GM18505 (cell line): Measurements from ENCODE around the gene MFF.

ENCODE experiments used
- ATAC-seq: cut with Tn5 transposase; IDR thresholded peaks from one replicate; pipeline ENCODE4 v1.9.1; 2021; ENCODE audit not compliant: unreplicated experiment
- POLR2A ChIP-seq: IDR thresholded peaks from 4 replicates; pipeline ENCODE4 v1.6.1; 2011; ENCODE audit warnings: borderline replicate concordance; ENCODE audit not compliant: insufficient read depth, insufficient read length; ENCODE audit errors: extremely low read depth

Gene MFF

DNA sequence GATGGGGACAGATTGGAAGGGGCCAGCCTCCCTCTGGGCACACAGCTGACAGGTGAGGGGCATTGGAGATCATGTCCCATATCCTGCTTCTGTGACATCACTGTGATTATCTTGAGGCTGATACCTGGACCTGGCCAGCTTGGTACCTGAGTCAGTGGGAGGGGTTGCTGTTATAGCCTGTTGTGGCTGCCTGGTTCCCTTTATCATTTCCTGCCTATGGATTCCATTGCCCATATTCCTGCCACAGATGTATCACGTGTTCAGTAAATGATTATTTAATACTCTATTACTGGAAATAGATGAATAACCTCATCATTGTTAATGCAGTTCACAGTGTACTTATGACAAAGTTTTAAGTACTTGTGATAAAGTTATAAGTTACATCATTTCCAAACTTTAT is 70.5 kb downstream of the MFF start:
- no peak for ATAC-seq
- TF ChIP-seq POLR2A: no peak

DNA sequence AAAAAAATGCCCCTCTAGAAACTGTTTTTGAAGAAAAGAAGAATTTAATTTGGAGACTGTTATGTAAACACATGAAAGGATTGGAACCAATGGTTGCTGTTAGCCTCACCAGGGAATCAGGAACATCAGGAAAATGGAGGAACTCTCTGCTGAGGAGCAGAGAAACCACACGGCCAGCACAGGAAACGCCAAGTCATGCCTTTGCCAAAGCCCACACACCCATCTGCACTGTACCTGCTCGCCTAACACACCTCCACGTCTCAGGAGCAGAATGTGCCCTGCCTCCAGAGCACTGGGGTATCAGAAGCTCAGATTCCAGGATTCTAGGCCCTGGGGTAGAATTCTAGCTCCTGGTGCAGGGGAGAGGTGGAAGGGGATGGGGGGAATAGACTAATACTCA is 72.5 kb downstream of the MFF start:
- TF ChIP-seq POLR2A: no peak
- no peak for ATAC-seq

DNA sequence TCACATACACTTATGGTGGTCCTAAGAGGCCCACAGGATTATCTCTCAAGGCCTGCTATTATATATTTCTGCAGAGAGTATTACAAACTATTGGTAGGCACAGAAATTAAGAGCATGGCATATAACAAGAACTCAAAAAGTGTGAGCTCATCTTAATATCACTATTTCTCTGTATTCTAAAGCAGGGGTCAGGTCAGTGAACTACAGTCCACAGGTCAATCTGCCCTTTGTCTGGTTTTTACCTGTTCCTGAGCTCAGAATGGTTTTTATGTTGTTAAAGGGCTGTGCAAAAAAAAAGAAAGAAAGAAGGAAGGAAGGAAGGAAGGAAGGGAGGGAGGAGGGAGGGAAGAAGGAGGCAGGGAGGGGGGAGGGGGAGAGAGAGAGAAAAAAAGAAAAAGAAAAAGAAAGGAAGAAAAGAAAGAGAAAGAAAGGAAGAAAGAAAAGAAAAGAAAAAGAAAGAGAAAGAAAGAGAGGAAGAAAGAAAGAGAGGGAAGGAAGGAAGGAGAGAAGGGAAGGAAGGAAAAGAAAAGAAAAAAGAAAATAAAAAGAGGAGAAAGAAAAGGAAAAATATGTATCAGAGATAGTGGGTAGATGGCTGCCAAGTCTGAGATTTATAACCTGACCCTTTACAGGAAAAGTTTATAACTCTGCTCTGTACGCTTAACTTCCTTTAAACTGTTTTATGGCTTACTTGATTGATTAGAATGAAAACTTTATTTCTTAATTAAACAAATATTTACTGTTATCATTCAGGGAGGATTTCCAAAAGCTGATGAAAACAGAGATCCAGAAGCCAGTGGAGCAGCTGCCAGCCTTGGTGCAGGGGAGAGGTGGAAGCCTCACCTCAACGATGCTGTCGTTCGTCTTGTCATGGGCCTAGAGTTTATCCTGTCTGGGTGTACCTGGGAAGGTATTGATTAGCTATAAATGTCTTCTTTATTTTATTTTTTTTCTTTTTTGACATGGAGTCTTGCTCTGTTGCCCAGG is 73.9 kb downstream of the MFF start:
- no peak for TF ChIP-seq POLR2A
- ATAC-seq: no peak

DNA sequence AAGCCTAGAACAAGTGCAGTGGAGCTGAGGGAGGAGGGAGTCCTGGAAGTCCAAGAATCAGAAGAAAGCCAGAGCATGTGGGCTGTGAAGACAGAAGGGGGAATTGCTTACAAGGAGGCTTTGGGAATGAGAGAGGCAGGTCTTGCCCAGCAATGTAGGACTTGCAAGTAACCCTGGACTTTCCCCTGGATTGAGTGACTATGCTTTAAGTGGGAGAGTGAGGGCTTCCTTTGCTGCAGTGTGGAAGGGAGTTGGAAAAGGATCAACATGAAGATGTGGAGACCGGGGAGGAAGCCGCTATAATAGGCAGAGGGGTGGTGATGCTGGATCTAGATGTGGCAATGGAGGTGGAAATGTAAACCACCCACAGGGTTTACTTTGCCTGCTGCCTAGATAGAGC is 76.5 kb downstream of the MFF start:
- ATAC-seq: no peak
- no peak for TF ChIP-seq POLR2A

DNA sequence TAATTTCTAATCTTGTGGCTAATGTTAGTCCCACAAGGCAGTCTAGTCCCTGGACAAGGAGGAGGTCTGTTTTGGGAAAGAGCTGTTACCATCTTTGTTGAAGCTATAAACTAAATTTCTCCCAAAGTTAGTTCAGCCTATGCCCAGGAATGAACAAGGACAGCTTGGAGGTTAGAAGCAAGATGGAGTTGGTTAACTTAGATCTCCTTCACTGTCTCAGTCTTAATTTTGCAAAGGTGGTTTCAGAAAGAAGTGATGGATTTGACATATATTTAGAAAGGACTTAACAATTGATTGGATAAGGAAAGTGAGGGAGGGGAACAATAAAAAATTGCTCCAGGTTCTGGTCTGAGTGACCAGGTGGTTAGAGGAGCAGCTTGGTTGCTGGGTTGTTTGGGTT is 77.3 kb downstream of the MFF start:
- TF ChIP-seq POLR2A: no peak
- no peak for ATAC-seq

DNA sequence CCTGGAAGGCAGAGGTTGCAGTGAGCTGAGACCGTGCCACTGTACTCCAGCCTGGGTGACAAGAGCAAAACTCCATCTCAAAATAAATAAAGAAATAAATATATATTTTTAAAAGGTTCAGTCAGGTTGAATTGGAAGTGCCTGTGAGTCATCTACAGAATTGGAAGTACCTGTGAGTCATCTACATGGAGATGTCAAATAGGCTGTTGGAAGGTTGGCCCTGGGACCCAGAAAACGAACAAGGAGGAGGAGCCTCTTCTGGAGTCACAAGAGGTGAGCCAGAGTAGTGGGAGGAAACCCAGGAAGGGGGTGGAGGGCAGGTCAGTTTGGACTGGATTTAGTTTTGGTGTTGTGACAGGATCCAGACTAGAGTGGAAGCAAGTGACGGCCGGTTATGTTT is 77.9 kb downstream of the MFF start:
- ATAC-seq: no peak
- no peak for TF ChIP-seq POLR2A

DNA sequence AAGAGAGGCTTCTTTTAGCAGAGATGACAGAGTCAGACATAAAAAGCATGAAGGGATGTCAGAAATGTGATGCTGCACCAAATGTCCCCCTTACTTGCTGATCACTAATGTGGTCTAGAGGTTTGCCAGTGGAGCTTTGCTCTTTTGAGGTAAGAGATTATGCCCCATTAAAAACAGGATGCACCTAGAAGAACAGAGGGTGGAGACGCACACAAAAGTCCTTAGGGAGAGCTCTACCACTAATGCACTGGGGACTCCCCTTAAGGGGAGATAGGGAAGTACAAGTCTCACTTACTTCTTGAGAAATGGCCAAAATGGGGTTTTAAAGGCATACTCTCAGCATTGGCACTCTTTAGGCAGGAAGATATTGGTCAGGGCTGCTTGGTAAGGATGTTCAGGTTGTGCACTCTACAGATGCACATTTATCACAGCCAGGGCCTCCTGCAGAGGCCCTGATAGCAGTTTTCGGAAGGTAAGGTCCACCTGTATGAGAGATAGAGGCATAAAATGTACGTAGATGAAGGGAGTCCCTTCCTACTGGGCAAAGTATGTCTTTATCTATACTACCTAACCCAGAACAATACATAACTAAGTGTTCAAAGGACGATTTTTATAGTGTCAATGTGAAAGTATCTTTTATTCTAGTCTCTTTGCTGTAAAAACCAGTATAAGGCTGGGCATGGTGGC is 79.7 kb downstream of the MFF start:
- no peak for TF ChIP-seq POLR2A
- no peak for ATAC-seq

DNA sequence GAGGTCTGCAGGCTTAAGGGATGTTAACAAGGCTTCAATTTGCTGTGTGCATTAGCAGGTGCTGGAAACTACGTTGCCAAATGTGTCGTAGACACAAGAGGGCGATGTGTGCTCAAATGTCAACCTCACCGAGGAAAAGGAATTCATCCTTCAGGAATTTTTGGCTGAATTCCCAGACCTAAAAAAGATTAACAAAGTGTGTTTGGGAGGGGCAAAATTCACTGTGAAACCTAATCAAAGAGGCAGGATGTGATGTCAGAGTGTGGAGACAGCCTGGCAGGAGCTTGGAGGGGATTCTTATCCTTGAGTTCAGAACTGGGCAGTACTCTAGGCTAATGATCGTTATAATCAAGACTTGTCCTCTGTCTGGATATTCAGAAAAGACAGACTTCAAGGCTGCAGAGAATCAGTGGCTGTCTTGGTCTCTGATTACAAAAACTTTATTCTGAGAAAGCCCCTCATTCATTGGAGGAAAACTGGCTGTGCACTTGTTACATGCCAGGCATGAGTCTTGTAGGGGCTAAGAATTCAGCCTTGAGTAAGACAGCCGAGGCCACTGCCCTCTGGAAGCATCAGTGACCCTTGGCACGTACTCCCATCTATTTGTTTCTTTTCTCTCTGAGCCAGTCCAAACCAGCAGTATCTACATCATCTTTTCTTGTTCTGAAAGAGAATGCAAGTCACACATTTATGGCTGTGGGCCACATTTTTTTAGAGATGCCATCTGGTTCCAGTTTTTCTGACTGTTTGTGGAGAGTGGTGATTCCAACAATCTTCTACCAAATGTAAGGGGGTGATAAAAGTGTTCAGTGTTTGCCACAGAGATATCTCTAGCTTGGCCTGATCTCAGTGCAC is 81.4 kb downstream of the MFF start:
- ATAC-seq: no peak
- TF ChIP-seq POLR2A: no peak
